T-helper 1 cell treated with Interleukin-12 subunit alpha and Interleukin-12 subunit beta and Interleukin-4 antibody, amounts not matched to agents 30 μg/mL and 1 μg/mL, for 36 hours (primary cell): ENCODE data around the gene DIAPH1.

Experiments
- H3K27ac Mint-ChIP-seq: one replicate; pipeline ENCODE4 v1.8.0; 2021; ENCODE audit warnings: mild to moderate bottlenecking, mixed read lengths
- H3K27me3 Mint-ChIP-seq: one replicate; pipeline ENCODE4 v1.8.0; 2021; ENCODE audit warnings: low read depth, mixed read lengths
- H3K36me3 Mint-ChIP-seq: one replicate; pipeline ENCODE4 v1.8.0; 2021; ENCODE audit warnings: low read depth, mixed read lengths
- H3K4me1 Mint-ChIP-seq: one replicate; pipeline ENCODE4 v1.8.0; 2021; ENCODE audit warnings: low read depth, mixed read lengths
- H3K4me3 Mint-ChIP-seq: one replicate; pipeline ENCODE4 v1.8.0; 2021; ENCODE audit warnings: mild to moderate bottlenecking, moderate library complexity, mixed read lengths
- H3K9me3 Mint-ChIP-seq: one replicate; pipeline ENCODE4 v1.8.0; 2021; ENCODE audit warnings: mixed read lengths

Gene DIAPH1

DNA sequence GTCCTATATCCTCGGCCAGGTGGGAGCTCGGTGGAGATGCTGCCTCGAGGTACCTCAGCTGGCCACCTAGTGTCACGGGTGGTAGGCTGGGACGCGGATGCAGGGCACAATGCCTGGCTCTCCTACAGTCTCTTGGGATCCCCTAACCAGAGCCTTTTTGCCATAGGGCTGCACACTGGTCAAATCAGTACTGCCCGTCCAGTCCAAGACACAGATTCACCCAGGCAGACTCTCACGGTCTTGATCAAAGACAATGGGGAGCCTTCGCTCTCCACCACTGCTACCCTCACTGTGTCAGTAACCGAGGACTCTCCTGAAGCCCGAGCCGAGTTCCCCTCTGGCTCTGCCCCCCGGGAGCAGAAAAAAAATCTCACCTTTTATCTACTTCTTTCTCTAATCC lies 141.0 kb downstream of the DIAPH1 start:
- H3K36me3 Mint-ChIP-seq: no peaks in the 10 kb centered on the region
- no peak overlapping the region for H3K4me3 Mint-ChIP-seq
- no peaks in the 10 kb centered on the region for H3K9me3 Mint-ChIP-seq
- H3K27me3 Mint-ChIP-seq: peaks cover 79% of the 10 kb centered on the region
- H3K27ac Mint-ChIP-seq: no peak overlapping the region
- peaks cover 14% of the 10 kb centered on the region for H3K4me1 Mint-ChIP-seq

GRCh38 chr5:141477044-141477575 lies 141.7 kb downstream of the DIAPH1 start:
- no peaks in the 10 kb centered on the region for H3K9me3 Mint-ChIP-seq

DNA sequence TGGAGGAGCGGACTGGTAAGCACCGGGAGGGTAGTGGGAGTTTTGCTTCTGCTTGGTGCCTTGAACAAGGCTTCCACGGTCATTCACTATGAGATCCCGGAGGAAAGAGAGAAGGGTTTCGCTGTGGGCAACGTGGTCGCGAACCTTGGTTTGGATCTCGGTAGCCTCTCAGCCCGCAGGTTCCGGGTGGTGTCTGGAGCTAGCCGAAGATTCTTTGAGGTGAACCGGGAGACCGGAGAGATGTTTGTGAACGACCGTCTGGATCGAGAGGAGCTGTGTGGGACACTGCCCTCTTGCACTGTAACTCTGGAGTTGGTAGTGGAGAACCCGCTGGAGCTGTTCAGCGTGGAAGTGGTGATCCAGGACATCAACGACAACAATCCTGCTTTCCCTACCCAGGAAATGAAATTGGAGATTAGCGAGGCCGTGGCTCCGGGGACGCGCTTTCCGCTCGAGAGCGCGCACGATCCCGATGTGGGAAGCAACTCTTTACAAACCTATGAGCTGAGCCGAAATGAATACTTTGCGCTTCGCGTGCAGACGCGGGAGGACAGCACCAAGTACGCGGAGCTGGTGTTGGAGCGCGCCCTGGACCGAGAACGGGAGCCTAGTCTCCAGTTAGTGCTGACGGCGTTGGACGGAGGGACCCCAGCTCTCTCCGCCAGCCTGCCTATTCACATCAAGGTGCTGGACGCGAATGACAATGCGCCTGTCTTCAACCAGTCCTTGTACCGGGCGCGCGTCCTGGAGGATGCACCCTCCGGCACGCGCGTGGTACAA lies 142.5 kb downstream of the DIAPH1 start:
- Mint-ChIP-seq H3K27ac (no peak overlapping the region), H3K27me3 (peaks cover 75% of the 10 kb centered on the region), H3K4me3 (peak overlapping the region; percentile 86), H3K9me3 (no peaks in the 10 kb centered on the region), H3K4me1 (peaks cover 14% of the 10 kb centered on the region), H3K36me3 (no peaks in the 10 kb centered on the region)

More at GRCh38 chr5:141477044-141477575, 141.7 kb downstream of the DIAPH1 start:
- H3K27me3 Mint-ChIP-seq: peaks cover 76% of the 10 kb centered on the region
- peaks cover 14% of the 10 kb centered on the region for H3K4me1 Mint-ChIP-seq
- H3K27ac Mint-ChIP-seq: no peak overlapping the region
- peak overlapping the region; percentile 86 for H3K4me3 Mint-ChIP-seq
- no peaks in the 10 kb centered on the region for H3K36me3 Mint-ChIP-seq

- no peak within 1 kb of the TSS for H3K27ac Mint-ChIP-seq
- H3K4me1 Mint-ChIP-seq: peaks cover 14% of the 10 kb centered on the region
- H3K36me3 Mint-ChIP-seq: no peaks in the 10 kb centered on the region
- peak within 1 kb of the TSS; percentile 86 for H3K4me3 Mint-ChIP-seq
- no peaks in the 10 kb centered on the region for H3K9me3 Mint-ChIP-seq
- H3K27me3 Mint-ChIP-seq: peaks cover 69% of the 10 kb centered on the region
Observed at GRCh38 chr5:141475625-141476131, 143.1 kb downstream of the DIAPH1 start, which contains the start of gene PCDHGC3. Gene PCDHGC3, plus strand, starts transcription at chr5:141475966. Its CDS starts 151 bp downstream, at chr5:141476117.

DNA sequence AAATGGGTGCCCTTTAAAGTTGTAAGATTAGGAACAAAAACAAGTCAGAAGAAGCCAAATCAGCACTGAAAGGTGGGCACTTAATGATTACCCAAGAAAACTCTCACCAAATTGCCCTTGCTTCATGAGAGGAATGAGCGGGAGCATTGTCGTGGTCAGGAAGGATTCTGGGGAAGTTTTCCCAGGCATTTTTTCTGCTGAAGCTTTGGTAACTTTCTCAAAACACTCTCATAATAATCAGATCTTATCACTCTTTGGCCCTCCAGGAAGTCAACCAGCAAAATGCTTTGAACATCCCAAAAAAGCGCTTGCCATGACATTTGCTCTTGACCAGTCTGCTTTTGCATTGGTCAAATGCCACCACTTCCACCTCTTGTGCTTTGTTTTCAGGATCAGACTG lies 153.4 kb downstream of the DIAPH1 start:
- Mint-ChIP-seq H3K36me3 (no peaks in the 10 kb centered on the region), H3K4me3 (no peak overlapping the region), H3K27ac (no peak overlapping the region), H3K27me3 (peaks cover 10% of the 10 kb centered on the region), H3K4me1 (no peaks in the 10 kb centered on the region), H3K9me3 (no peaks in the 10 kb centered on the region)
